Astrocyte (in vitro differentiated cells and primary cell): Measurements from ENCODE around the gene SLC16A3.

ENCODE experiments used
- CTCF ChIP-seq: IDR thresholded peaks from 2 replicates; pipeline ENCODE4 v1.5.1; 2011; ENCODE audit warnings: low read depth, mild to moderate bottlenecking, inconsistent platforms, low read length, moderate library complexity; ENCODE audit not compliant: insufficient read depth
- EZH2 ChIP-seq: IDR thresholded peaks from 2 replicates; pipeline ENCODE4 v1.6.1; 2012; ENCODE audit warnings: mild to moderate bottlenecking, low read length, inconsistent platforms; ENCODE audit not compliant: insufficient read depth

- TF ChIP-seq CTCF (no peak), EZH2 (no peak)
Measured at GRCh38 chr17:82271401-82271800, 42.6 kb downstream of the SLC16A3 start.
